Activated CD4-positive, alpha-beta T cell treated with anti-CD3 and anti-CD28 coated beads, Interleukin-2, amount 50 U/mL, for 4 hours (primary cell): ENCODE measurements around the gene C4orf36.

Experiments used
- DNase-seq, 2 experiments: peaks; one replicate each; pipeline ENCODE4 v3.0.0-alpha.2; 2020

C4orf36 gene

DNA sequence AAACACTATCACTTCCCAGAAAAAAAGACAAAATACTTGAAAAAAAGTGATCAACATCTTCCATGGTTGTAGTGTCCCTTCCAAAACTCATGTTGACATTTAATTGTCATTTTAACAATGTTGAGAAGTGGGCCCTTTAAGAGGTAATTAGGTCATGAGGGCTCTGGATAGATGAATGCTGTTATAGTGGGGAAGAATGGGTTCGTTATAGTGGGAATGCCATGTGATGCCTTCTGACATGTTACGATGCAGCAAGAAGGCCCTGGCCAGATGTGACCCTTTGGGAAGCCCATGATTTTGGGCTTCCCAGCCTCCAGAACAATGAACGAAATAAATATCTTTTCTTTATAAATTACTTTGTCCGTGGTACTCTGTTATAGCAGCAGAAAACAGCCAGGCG is 39.0 kb downstream of the C4orf36 start:
- no peak for DNase-seq

GRCh38 chr4:86848732-86849619 is 43.2 kb downstream of the C4orf36 start, which contains the start of gene SLC10A6:
Gene SLC10A6, minus strand, starts transcription at chr4:86849384. Its CDS starts 269 bp downstream, at chr4:86849115.
- no peak for DNase-seq

GRCh38 chr4:86848136-86848535 is 44.1 kb downstream of the C4orf36 start:
- DNase-seq = no peak

DNA sequence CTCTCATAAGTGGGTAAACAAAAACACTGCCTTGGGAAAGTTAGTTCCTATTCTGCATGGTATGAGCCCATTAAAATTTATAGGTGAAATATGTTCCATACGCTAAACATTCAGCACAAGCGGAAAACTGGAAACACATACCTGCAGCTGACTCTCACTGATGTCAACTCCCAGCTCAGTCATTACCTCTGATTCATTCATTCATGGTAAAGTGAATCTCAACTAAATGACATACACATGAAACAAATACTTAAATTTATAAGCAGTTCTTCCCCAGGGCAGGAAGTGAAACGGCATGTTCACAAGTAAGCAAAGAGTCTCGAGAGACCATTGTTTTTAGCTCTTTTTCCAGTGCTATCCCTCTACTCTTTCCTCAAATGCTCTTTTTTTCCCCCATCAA is 44.7 kb downstream of the C4orf36 start:
- DNase-seq = no peak

- DNase-seq = no peak
Observed at GRCh38 chr4:86846921-86847320, 45.3 kb downstream of the C4orf36 start.

DNA sequence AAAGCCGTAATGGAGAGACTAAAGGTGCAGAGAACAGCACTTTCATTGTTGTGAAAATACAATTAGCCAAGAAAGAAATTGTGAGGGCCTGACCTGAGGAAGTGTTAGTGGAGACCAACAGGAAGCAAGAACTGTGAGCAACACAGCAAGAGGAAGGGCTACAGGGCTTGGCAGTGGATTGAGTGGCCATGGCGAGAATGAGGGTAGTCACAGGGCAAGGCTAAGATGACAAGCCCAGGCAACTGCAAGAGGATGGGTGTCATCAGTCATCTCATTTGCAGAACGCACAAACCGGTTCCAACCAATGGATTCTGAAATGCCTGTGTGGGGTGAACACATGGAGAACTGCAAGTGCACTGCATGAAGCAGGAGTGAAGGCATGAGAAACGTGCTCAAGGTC is 46.6 kb downstream of the C4orf36 start:
- DNase-seq = no peak

- no peak for DNase-seq
Observed at GRCh38 chr4:86841309-86841708, 50.9 kb downstream of the C4orf36 start.

DNA sequence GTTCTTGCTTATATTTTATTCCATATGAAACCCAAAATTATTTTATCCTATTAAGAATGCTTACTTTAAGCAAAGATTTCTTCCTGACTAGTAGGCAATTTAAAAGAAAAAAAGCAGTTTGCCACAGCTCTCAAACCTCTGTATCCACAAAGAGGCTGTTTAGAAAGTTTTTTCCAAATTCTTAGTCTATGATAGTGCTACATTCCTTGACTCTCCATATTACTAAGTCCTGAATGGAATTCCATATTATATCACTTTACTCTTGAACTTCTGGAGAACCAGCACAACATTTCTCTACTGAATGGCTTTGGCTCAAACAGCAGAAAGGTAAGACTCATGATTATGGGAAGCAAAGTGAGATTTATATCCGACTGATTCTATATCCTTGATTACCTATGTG is 51.4 kb downstream of the C4orf36 start:
- no peak for DNase-seq

GRCh38 chr4:86837691-86838503 is 54.3 kb downstream of the C4orf36 start:
- DNase-seq = no peak

DNA sequence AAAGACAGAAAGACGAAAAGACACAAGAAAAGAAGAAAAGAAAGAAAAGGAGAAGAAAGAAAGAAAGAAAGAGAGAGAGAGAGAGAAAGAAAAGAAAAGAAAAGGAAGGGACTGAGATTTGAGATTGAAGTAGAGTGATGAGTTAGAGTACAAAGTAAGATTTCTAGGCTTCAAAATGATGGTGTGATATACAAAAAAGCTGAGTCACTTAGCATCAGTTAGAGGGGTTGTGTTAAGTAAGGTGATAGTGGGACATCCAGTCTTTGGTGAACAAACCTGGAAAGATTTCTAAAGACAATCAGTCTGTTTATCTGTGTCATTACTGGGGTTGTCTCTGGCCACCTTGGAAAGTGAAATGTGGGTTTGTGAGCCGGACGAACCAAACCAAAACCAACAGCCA is 56.5 kb downstream of the C4orf36 start:
- DNase-seq = no peak

- no peak for DNase-seq
Observed at GRCh38 chr4:86834901-86835300, 57.3 kb downstream of the C4orf36 start.

GRCh38 chr4:86833615-86834014 is 58.6 kb downstream of the C4orf36 start:
- no peak for DNase-seq

DNA sequence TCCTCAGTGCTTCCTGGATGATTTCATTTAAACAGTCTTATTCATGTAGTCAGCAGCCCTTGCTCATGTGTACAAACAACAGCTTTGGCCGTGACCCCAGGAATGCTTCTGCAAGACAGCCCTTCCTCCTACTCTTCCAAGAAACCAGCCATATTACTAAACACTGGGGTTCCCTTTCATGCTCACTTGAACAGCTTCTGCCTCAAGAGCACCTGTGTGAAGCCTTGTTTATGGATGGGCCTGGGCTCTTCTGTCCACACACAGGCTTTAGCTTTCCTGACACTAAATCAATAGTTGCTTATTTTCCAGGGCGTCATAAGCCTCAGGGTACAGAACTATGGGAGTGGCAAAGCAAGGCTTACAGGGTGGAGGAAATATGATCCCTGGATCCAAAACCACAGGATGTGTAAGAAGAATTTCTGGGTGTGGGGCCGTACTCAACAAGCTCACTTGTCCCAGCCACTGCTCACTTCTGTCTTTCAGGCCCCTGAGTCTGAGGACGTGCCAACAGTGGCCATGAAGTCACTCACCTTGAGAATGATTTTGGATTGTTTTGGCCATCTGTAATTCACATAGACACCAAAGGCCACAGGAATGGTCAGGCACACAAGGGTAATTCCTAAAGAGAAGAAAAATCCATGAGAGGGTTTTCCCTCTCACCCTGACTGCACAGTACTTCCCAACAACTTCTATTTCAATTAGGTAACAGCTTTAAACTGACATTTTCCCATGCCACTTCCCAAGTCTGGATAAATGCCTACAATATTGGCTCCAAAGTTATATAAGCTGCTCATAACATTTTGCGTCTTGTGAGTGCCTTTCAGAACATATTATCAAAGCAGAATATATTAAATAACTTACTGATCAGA is 60.7 kb downstream of the C4orf36 start:
- DNase-seq = no peak
